ENCODE results near the gene MYEOV. TPM values are rescaled to one million over a fixed set of nuclear protein-coding genes. Genes with fewer than 3 reads are reported as not detected.

Gene MYEOV
- total RNA-seq, 2 donors from 2014 or later: 0.12 TPM; not detected in 1

GRCh38 chr11:69267395-69267805 lies 26.6 kb upstream of the MYEOV start:
- Histone ChIP-seq H3K4me3 (no peak overlapping the region), H3K27me3 (no peaks in the 10 kb centered on the region), H3K9me3 (no peaks in the 10 kb centered on the region), H3K36me3 (no peaks in the 10 kb centered on the region), H3K4me1 (peaks cover 0 to 20% of the 10 kb centered on the region in 2 donors), H3K27ac (no peak overlapping the region)
- no peak for TF ChIP-seq CTCF (IDR thresholded peaks at IDR 0.05)
- no peak for DNase-seq (ENCODE audit: low spot score)

GRCh38 chr11:69268911-69269310 lies 25.0 kb upstream of the MYEOV start:
- no peak for DNase-seq (ENCODE audit: low spot score)
- no peak overlapping the region for H3K4me3 ChIP-seq
- no peaks in the 10 kb centered on the region for H3K27me3 ChIP-seq
- no peaks in the 10 kb centered on the region for H3K36me3 ChIP-seq
- no peak for TF ChIP-seq CTCF (IDR thresholded peaks at IDR 0.05)
- H3K9me3 ChIP-seq: no peaks in the 10 kb centered on the region
- H3K4me1 ChIP-seq: peaks cover 0 to 15% of the 10 kb centered on the region in 2 donors
- no peak overlapping the region for H3K27ac ChIP-seq

GRCh38 chr11:69269388-69269787 lies 24.6 kb upstream of the MYEOV start:
- H3K9me3 ChIP-seq: no peaks in the 10 kb centered on the region
- TF ChIP-seq CTCF (IDR thresholded peaks at IDR 0.05): no peak
- peaks cover 0 to 12% of the 10 kb centered on the region in 2 donors for H3K4me1 ChIP-seq
- no peak overlapping the region for H3K4me3 ChIP-seq
- no peak for DNase-seq (ENCODE audit: low spot score)
- H3K27ac ChIP-seq: no peak overlapping the region
- H3K36me3 ChIP-seq: no peaks in the 10 kb centered on the region
- H3K27me3 ChIP-seq: no peaks in the 10 kb centered on the region

GRCh38 chr11:69269926-69270697 lies 23.8 kb upstream of the MYEOV start:
- Histone ChIP-seq H3K36me3 (no peaks in the 10 kb centered on the region), H3K27ac (no peak overlapping the region), H3K27me3 (no peaks in the 10 kb centered on the region), H3K4me3 (no peak overlapping the region), H3K4me1 (peaks cover 0 to 12% of the 10 kb centered on the region in 2 donors), H3K9me3 (no peaks in the 10 kb centered on the region)
- TF ChIP-seq CTCF (IDR thresholded peaks at IDR 0.05): no peak
- DNase-seq (ENCODE audit: low spot score): no peak

GRCh38 chr11:69270941-69271340 lies 23.0 kb upstream of the MYEOV start:
- no peak for DNase-seq (ENCODE audit: low spot score)
- Histone ChIP-seq H3K36me3 (no peaks in the 10 kb centered on the region), H3K4me3 (no peak overlapping the region), H3K27ac (no peak overlapping the region), H3K4me1 (peaks cover 0 to 12% of the 10 kb centered on the region in 2 donors), H3K9me3 (no peaks in the 10 kb centered on the region), H3K27me3 (no peaks in the 10 kb centered on the region)
- no peak for TF ChIP-seq CTCF (IDR thresholded peaks at IDR 0.05)

- Histone ChIP-seq H3K27me3 (no peaks in the 10 kb centered on the region), H3K4me1 (peaks cover 0 to 13% of the 10 kb centered on the region in 2 donors), H3K4me3 (no peak overlapping the region), H3K9me3 (no peaks in the 10 kb centered on the region), H3K36me3 (no peaks in the 10 kb centered on the region), H3K27ac (no peak overlapping the region)
- TF ChIP-seq CTCF (IDR thresholded peaks at IDR 0.05): no peak
- DNase-seq (ENCODE audit: low spot score): no peak
Observed at GRCh38 chr11:69272055-69272454, 21.9 kb upstream of the MYEOV start.
